Keratinocyte (primary cell): ENCODE results near the gene FKBP1B. TPM values are rescaled to one million over a fixed set of nuclear protein-coding genes. Genes with fewer than 3 reads are reported as not detected.

ENCODE experiments used
- DNase-seq: peaks from one replicate; pipeline ENCODE4 v3.0.0-alpha.2; 2011; ENCODE audit warnings: low read depth, missing footprints, low spot score
- FAIRE-seq: peaks from 2 replicates; lab custom pipeline; 2011; peaks lifted over from hg19 to GRCh38; lab: Jason Lieb, UNC
- H2AFZ ChIP-seq: 2 replicates; pipeline ENCODE4 v1.6.0; 2012; ENCODE audit warnings: low read length, control low read depth, inconsistent platforms; ENCODE audit not compliant: control insufficient read depth
- H3K27ac ChIP-seq: 2 replicates; pipeline ENCODE4 v1.5.1; 2011; ENCODE audit warnings: low read length; ENCODE audit not compliant: control insufficient read depth, insufficient read depth
- H3K27me3 ChIP-seq: 3 replicates; pipeline ENCODE4 v1.6.0; 2011; ENCODE audit warnings: low read length; ENCODE audit not compliant: control insufficient read depth, insufficient read depth; ENCODE audit errors: extremely low read depth
- H3K36me3 ChIP-seq, 2 experiments: 2 replicates in 1 of 2; 3 replicates in 1 of 2; pipeline ENCODE4 v1.5.1; 2011; ENCODE audit warnings: low read length in 2 of 2, mild to moderate bottlenecking in 1 of 2; ENCODE audit not compliant: control insufficient read depth in 2 of 2, insufficient read depth in 2 of 2; ENCODE audit errors: extremely low read depth in 1 of 2
- H3K4me1 ChIP-seq: 3 replicates; pipeline ENCODE4 v1.5.1; 2011; ENCODE audit warnings: low read length; ENCODE audit not compliant: control insufficient read depth, insufficient read depth; ENCODE audit errors: extremely low read depth
- H3K4me2 ChIP-seq: 3 replicates; pipeline ENCODE4 v1.6.0; 2011; ENCODE audit warnings: low read depth, low read length; ENCODE audit not compliant: control insufficient read depth, insufficient read depth; ENCODE audit errors: extremely low read depth
- H3K4me3 ChIP-seq, 3 experiments: fragments of 200-600 bp in 1 of 3; sonication (generic) in 1 of 3; 2 replicates in 2 of 3; 3 replicates in 1 of 3; pipeline ENCODE4 v1.5.1; 2011 to 2016; ENCODE audit warnings: low read length in 3 of 3, mild to moderate bottlenecking in 3 of 3, control low read depth in 2 of 3, inconsistent platforms in 1 of 3, low read depth in 1 of 3, mixed read lengths in 1 of 3, mixed run types in 1 of 3, moderate library complexity in 1 of 3; ENCODE audit not compliant: control insufficient read depth in 2 of 3, insufficient read depth in 2 of 3; ENCODE audit errors: extremely low read depth in 1 of 3
- H3K79me2 ChIP-seq: 2 replicates; pipeline ENCODE4 v1.6.0; 2012; ENCODE audit warnings: low read length; ENCODE audit not compliant: control insufficient read depth, insufficient read depth
- H3K9ac ChIP-seq: 3 replicates; pipeline ENCODE4 v1.6.0; 2011; ENCODE audit warnings: low read length; ENCODE audit not compliant: control insufficient read depth, insufficient read depth; ENCODE audit errors: extremely low read depth
- H3K9me1 ChIP-seq: 3 replicates; pipeline ENCODE4 v1.6.0; 2011; ENCODE audit warnings: low read length; ENCODE audit not compliant: control insufficient read depth, insufficient read depth; ENCODE audit errors: extremely low read depth
- H3K9me3 ChIP-seq: 2 replicates; pipeline ENCODE4 v1.5.1; 2012; ENCODE audit warnings: low read depth, low read length; ENCODE audit not compliant: control insufficient read depth
- H4K20me1 ChIP-seq: 3 replicates; pipeline ENCODE4 v1.6.0; 2011; ENCODE audit warnings: low read length; ENCODE audit not compliant: control insufficient read depth, insufficient read depth; ENCODE audit errors: extremely low read depth
- EZH2 ChIP-seq: IDR thresholded peaks from one replicate; pipeline ENCODE4 v1.6.1; 2012; ENCODE audit warnings: inconsistent platforms, mild to moderate bottlenecking, low read length, moderate library complexity
- dilution Hi-C: fragments of 300-500 bp; cut with MboI; formaldehyde crosslinking; loops from one replicate; pipeline ENCODE4 v1.7.0; 2020; ENCODE audit warnings: low sequenced_read_pairs; ENCODE audit not compliant: extremely low pct_ligation_motif_present
- polyA plus RNA-seq, 5 experiments: library from polyadenylated mRNA; depleted of rRNA in 3 of 5; stranded (reverse) in 3 of 5; stranded (forward) in 1 of 5; unstranded in 1 of 5; fragments of >200 nt; gene quantifications; 1 replicate in 1 of 5; 2 replicates in 3 of 5; 3 replicates in 1 of 5; pipeline versions ENCODE4 v1.2.1 to v1.2.3, GENCODE V29; 2011 to 2012; ENCODE audit warnings: missing spikeins in 2 of 5, low read depth in 1 of 5, low replicate concordance in 1 of 5
- TF ChIP-seq, protein P1 (sequence below), 3 experiments: IDR thresholded peaks in 1 of 3; conservative IDR thresholded peaks in 1 of 3; optimal IDR thresholded peaks in 1 of 3; 2 replicates in 2 of 3; 3 replicates in 1 of 3; pipeline versions ENCODE3 to v1.5.1; 2011; ENCODE audit warnings: low read length in 3 of 3, mild to moderate bottlenecking in 3 of 3, moderate library complexity in 2 of 3, control low read depth in 1 of 3, inconsistent platforms in 1 of 3; ENCODE audit not compliant: insufficient read depth in 2 of 3; ENCODE audit errors: extremely low read depth in 1 of 3

The FKBP1B gene
- polyA plus RNA-seq, 1 donor (not counting 4 experiments of a cell fraction or from before 2014, with no cell fraction given): 24.5 TPM

DNA sequence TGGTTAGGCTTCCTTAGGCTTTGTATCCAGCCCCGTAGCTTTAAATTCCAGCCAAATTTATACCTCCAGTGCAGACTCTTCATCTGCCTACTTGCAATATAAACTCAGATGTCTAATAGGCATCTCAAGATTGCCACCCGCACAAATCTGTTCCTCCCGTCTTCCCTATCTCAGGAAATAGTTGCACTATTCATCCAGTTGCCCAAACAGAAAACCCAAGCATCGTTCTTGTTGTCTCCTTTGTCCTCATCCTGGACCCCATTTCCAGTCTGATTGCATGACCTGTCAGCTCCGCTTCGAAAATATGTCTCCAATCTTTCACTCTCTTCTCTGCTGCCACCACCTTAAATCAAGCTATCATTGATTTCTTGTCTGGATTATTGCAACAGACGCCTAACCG lies 2.3 kb downstream of the FKBP1B start:
- Histone ChIP-seq H3K79me2 (peaks cover 2% of the 10 kb centered on the region), H3K9me3 (no peaks in the 10 kb centered on the region), H3K36me3 (peaks cover 0 to 1% of the 10 kb centered on the region in 2 experiments), H3K27me3 (no peaks in the 10 kb centered on the region), H3K9ac (no peak overlapping the region), H3K9me1 (no peaks in the 10 kb centered on the region), H3K27ac (no peak overlapping the region), H3K4me1 (peaks cover 5% of the 10 kb centered on the region), H2AFZ (no peak overlapping the region), H3K4me2 (no peak overlapping the region), H3K4me3 (no peak overlapping the region), H4K20me1 (no peaks in the 10 kb centered on the region)
- FAIRE-seq: no peak
- dilution Hi-C loops: no loop called here
- TF ChIP-seq, protein P1, sequence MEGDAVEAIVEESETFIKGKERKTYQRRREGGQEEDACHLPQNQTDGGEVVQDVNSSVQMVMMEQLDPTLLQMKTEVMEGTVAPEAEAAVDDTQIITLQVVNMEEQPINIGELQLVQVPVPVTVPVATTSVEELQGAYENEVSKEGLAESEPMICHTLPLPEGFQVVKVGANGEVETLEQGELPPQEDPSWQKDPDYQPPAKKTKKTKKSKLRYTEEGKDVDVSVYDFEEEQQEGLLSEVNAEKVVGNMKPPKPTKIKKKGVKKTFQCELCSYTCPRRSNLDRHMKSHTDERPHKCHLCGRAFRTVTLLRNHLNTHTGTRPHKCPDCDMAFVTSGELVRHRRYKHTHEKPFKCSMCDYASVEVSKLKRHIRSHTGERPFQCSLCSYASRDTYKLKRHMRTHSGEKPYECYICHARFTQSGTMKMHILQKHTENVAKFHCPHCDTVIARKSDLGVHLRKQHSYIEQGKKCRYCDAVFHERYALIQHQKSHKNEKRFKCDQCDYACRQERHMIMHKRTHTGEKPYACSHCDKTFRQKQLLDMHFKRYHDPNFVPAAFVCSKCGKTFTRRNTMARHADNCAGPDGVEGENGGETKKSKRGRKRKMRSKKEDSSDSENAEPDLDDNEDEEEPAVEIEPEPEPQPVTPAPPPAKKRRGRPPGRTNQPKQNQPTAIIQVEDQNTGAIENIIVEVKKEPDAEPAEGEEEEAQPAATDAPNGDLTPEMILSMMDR (optimal IDR thresholded peaks at IDR 0.05 in 1 of 3, IDR thresholded peaks at IDR 0.05 in 1 of 3, conservative IDR thresholded peaks at IDR 0.05 in 1 of 3; ENCODE audit: extremely low read depth in 1 of 3, insufficient read depth in 2 of 3, low read length in 3 of 3): no peak
- TF ChIP-seq EZH2: no peak
- DNase-seq: no peak

GRCh38 chr2:24052951-24053350 lies 3.4 kb downstream of the FKBP1B start:
- no peak overlapping the region for H3K4me3 ChIP-seq
- H3K36me3 ChIP-seq: peaks cover 0 to 1% of the 10 kb centered on the region in 2 experiments
- H3K27me3 ChIP-seq: no peaks in the 10 kb centered on the region
- no peak overlapping the region for H3K4me2 ChIP-seq
- H3K9me1 ChIP-seq: no peaks in the 10 kb centered on the region
- no peaks in the 10 kb centered on the region for H3K9me3 ChIP-seq
- no peak overlapping the region for H3K9ac ChIP-seq
- no peak for TF ChIP-seq EZH2
- TF ChIP-seq, protein P1 (optimal IDR thresholded peaks at IDR 0.05 in 1 of 3, IDR thresholded peaks at IDR 0.05 in 1 of 3, conservative IDR thresholded peaks at IDR 0.05 in 1 of 3; ENCODE audit: extremely low read depth in 1 of 3, insufficient read depth in 2 of 3, low read length in 3 of 3): no peak
- DNase-seq (no peak), FAIRE-seq (no peak)
- H3K27ac ChIP-seq: no peak overlapping the region
- H2AFZ ChIP-seq: no peak overlapping the region
- no peaks in the 10 kb centered on the region for H3K4me1 ChIP-seq
- H4K20me1 ChIP-seq: no peaks in the 10 kb centered on the region
- no peaks in the 10 kb centered on the region for H3K79me2 ChIP-seq
- dilution Hi-C loops: no loop called here
